Measurements from ENCODE around the gene TAX1BP1. TPM values are rescaled to one million over a fixed set of nuclear protein-coding genes. Genes with fewer than 3 reads are reported as not detected.

The TAX1BP1 gene
- total and polyA plus RNA-seq, 2 of the 13 experiments (the other 11 are each of a cell fraction or from before 2014, with no cell fraction given) = 95.2 to 98.9 TPM

GRCh38 chr7:27810186-27810585 is 70.2 kb downstream of the TAX1BP1 start (continued):
- TF ChIP-seq MLXIP (CRISPR knock-in tag; IDR thresholded peaks at IDR 0.05; ENCODE audit: borderline replicate concordance) (no peak), SMARCC2 (IDR thresholded peaks at IDR 0.05) (no peak), ZNF652 (CRISPR knock-in tag; IDR thresholded peaks at IDR 0.05; ENCODE audit: borderline replicate concordance, low read depth) (no peak), NFRKB (IDR thresholded peaks at IDR 0.05) (no peak)

DNA sequence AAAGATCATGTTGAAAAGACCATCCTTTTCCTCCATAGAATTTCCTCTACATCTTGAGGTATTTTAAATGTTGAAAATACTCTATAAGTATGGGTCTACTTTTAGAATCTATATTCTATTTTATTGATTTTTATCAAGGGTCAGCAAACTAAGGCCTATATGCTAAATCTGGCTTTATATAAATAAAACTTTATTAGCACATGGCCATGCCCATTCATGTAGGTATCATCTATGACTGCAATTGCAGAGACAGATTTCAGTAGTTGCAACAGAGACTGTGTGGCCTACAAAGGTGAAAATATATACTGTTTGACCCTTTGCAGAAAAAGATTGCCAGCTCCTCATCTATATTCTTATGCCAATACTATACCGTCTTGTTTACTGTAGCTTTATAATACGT is 72.7 kb downstream of the TAX1BP1 start:
- no TSS peak for BruUV-seq (replicated peaks)
- no peak overlapping the region for H3K4me3 ChIP-seq (replicated peaks in 1 of 3; ENCODE audit: insufficient read depth in 1 of 3, low read depth in 2 of 3, low read length in 3 of 3)
- H3K27ac ChIP-seq (ENCODE audit: extremely low read length, insufficient read depth, low read length) = no peak overlapping the region
- FAIRE-seq (no peak), ATAC-seq (no peak), DNase-seq (ENCODE audit: low spot score) (no peak)
- H3K9me3 ChIP-seq (ENCODE audit: low read length) = no peaks in the 10 kb centered on the region
- H3K79me2 ChIP-seq (ENCODE audit: insufficient read depth, low read length) = no peaks in the 10 kb centered on the region
- no peaks in the 10 kb centered on the region for H3K27me3 ChIP-seq (ENCODE audit: control insufficient read depth in 1 of 2, insufficient read depth in 2 of 2, low read length in 2 of 2)
- H4K20me1 ChIP-seq (ENCODE audit: insufficient read depth, low read length) = no peaks in the 10 kb centered on the region
- H3K4me2 ChIP-seq (ENCODE audit: low read depth, low read length) = no peak overlapping the region
- H3K4me1 ChIP-seq (ENCODE audit: insufficient read depth, low read length) = no peaks in the 10 kb centered on the region
- in situ Hi-C loops (cut with HindIII; ENCODE audit: extremely low pct_ligation_motif_present, low pct_unique_long_range_greater_than_20kb) = no loop called here
- intact Hi-C loops (cut with micrococcal nuclease; ENCODE audit: unreplicated experiment) = no loop called here
- ChIA-PET CTCF (ENCODE audit: low intra/inter-chr PET ratio, low total read pairs) (no interaction called here), POLR2A (no interaction called here)
- H3K36me3 ChIP-seq (replicated peaks in 1 of 2; ENCODE audit: control insufficient read depth in 1 of 2, insufficient read depth in 2 of 2, low read length in 2 of 2) = peaks cover 3 to 22% of the 10 kb centered on the region in 2 experiments; a peak in 3 of 5 replicates
- TF ChIP-seq AFF4 (CRISPR knock-in tag; IDR thresholded peaks at IDR 0.05) (no peak), MXI1 (IDR thresholded peaks at IDR 0.05; ENCODE audit: borderline replicate concordance, low read depth, low read length) (no peak), KMT2A (CRISPR knock-in tag; IDR thresholded peaks at IDR 0.05) (no peak), ZNF296 (CRISPR knock-in tag; conservative IDR thresholded peaks at IDR 0.05) (no peak), ZBTB8A (CRISPR knock-in tag; IDR thresholded peaks at IDR 0.05; ENCODE audit: borderline replicate concordance, low read depth) (no peak), RXRA (CRISPR knock-in tag; IDR thresholded peaks at IDR 0.05) (no peak), ZNF589 (CRISPR knock-in tag; conservative IDR thresholded peaks at IDR 0.05) (no peak), ZBTB25 (CRISPR knock-in tag; IDR thresholded peaks at IDR 0.05) (no peak), ZNF672 (CRISPR knock-in tag; IDR thresholded peaks at IDR 0.05) (no peak), GMEB1 (CRISPR knock-in tag; IDR thresholded peaks at IDR 0.05; ENCODE audit: borderline replicate concordance) (no peak)
- H2AFZ ChIP-seq (ENCODE audit: low read length) = no peak overlapping the region
- WGBS (ENCODE audit: low lambda C conversion rate) = 97% methylated on average over 2 of the region's 2 CpGs
- no peak overlapping the region for H3K9ac ChIP-seq (ENCODE audit: insufficient read depth, low read depth, low read length)
